C1 segment of cervical spinal cord (tissue), 14 donors: ENCODE measurements around the gene AAR2.

Source experiments
- DNase-seq, 14 donors: peaks; one replicate each; lab custom pipeline; 2025; lab: John Stamatoyannopoulos, UW

AAR2 gene

DNA sequence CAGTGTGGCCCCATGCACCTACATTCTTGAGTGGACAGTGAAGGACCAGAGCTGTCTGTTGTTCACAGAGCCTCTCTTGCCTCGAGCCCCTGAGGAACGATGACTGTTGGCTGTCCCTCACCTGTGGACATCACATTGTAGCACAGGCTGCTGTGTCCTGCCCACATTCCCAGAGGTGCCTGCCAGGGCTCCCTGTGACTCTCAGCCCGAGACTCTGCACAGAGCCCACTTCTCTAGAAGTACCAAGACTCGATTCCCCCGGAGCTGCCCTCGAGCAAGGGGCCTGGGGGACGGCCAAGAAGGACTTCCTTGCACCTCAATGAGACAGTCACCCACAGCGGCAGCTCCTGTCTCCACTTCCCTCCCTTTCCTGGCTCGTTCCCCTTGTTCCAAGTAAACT is 41.3 kb downstream of the AAR2 start:
- no peak for DNase-seq

DNA sequence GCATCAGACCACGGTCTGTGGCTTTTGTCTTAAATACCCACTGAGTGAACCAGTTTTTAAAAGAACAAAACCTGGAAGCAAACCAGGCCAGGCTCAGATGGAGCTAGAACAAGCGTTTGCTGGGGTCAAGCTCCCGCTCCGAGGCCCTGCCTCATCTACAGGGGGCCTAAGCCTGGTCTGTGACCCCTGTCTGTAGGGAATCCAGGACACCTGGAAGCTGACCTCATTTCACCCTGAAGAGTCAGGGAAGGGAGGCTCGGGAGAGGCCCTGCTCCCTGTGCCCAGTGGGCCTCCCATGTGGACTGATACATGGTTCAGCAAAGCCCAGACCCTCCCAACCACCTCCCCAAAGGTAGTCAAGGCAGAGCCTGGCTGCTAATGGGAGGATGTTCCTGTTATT is 43.1 kb downstream of the AAR2 start:
- no peak for DNase-seq

DNA sequence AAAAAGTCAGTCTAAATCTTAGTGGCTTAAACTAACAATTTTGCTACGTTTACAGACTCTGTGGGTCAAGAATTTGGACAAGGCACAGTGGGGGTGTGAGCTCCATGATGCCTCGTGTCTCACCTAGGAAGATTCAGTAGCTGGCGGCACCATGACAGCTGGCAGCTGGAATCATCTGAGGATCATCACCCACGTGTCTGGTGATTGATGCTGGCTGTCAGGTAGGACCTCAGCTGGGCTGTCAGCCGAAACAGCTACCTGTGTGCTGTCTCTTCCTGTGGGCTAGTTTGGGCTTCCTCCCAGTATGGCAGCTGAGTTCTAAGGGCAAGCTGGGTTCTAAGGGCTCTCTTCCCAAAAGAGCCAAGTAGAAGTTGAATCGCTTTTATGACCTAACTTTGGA is 43.5 kb downstream of the AAR2 start:
- DNase-seq: no peak

DNA sequence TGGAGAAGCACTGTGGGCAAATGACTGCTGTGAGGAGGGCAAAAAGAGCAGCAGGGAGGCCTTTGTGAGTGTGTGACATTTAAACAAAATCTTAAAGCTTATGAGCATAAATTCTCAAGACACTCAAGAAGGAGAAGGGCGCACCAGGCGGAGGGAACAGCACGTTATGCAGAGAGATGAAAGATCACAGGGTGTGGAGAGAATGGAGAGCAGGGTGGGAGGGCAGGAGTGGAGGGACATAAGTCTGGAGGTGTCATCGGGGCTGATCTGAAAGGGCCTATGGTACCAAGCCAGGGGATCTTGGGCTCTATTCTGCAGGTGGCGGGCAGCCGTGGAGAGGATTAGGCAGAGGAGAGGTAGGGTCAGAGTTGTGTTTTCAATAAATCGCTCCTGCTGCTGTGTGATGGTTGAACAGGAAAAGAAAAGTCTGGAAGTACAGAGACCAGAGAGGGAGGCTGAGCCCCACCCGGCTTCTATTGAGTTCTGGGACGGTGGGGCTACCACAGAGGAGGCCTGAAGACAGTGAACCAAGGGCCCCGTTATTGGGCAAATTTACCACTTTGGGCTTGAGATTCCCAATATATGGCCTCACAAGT is 45.6 kb downstream of the AAR2 start:
- DNase-seq: no peak

DNA sequence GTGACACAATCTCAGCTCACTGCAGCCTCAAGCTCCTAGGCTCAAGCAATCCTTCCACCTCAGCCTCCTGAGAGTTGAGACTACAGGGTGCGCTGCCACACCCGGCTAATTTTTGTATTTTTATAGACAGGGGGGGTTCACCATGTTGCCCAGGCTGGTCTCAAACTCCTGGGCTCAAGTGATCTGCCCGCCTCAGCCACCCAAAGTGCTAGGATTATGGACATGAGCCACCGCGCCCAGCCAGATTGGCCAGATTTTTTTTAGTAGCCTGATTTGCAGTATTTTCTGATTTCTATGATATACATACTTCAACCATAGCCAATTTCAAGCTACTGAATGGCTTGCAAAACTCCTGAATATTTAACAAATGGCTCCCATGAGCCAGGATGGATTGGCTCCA is 48.5 kb downstream of the AAR2 start:
- no peak for DNase-seq

DNA sequence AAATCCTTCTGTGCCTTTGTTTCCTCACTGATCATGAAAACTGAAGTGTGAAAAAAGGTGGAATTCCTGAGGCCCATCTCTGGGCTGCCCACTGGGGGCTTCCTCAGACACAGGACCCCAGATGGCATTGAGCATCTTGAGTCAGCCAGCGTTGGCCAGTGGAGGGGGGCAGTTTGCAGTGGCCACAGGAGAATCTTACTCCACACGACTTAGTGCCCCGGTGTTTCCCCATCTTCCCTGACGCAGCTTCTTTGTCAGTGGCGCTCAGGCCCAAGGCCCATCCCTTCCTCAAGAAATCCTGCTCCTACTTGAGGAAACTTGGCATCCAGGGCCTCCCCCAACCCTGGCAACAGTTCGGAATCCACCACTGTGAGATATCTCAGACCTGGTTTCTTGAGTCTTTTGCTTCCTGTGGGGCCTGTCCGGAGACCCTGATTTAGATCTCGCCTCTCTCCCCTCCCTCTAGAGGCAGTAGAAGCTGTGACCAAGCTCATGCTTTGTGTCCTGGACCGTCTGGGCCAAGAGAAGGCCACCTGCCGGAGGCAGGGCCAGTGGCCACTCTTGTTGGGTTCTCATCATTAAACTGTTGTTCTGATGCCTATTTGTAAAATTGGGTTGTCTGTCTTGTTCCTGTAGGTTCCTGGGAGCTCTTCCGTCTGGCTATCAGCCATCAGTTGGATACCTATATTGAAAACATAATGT is 49.6 kb downstream of the AAR2 start:
- no peak for DNase-seq

DNA sequence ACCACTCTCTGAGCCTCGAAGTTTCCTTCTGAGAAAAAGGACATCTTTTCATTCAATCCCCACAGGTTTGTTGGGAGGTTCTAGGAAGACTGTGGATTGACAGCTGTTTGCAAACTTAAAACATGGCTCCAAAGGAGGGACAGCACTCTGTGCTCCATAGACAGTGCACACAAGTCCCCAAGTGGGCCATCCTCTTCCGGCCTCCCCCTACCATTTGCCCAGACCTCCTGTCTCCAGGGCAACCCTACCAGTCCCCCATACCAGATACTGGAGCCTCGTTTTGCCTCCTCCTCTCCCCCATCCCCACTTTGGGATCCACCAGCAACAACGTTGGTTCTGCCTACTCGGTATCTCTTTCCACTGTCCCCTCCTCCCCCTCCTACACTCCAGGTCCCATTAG is 61.4 kb downstream of the AAR2 start:
- no peak for DNase-seq

DNA sequence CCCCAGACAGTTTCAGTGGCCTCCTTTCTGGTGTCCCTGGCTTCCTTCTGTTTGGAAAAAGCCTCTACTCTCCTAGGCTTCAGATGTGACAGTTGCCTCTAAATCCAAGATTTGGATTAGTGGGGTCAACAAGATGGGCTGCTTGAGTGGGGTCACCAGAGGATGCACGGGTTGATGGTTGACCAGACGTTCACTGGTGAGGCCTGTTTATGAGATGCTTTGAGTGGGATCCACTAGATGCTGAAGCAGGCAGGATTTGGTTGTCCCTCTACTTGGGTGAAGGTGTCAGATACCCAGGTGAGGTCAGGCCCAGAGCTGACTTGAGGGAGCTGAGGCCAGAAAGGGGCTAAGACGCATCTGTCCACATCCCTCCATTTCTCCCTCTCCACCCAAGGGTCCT is 61.8 kb downstream of the AAR2 start:
- no peak for DNase-seq

DNA sequence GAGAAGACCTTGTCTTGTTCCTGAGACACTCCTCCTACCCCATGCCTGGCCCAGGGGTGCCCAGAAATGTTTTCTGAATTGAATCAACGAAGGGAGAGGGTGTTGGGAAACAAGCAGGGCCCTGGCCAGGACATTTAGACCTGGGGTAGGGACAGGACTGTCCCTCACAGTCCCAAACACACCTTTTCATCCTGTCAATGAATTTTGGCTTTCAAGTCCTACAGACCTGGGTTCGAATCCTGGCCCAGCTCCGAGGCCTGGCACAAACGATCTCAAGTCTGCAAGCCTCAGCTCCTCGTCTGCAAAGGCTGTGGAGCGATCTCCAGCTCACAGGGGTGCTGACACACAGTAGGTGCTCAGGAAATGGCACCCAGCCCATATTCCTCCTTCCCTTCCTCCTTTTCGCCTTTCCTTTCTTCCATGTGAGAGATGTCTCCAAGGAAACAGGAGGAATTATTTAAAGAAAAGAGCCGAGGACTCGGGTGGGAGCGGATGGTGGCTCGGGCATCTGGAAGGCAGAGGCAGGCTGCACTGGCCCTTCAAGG is 62.6 kb downstream of the AAR2 start:
- DNase-seq: no peak

DNA sequence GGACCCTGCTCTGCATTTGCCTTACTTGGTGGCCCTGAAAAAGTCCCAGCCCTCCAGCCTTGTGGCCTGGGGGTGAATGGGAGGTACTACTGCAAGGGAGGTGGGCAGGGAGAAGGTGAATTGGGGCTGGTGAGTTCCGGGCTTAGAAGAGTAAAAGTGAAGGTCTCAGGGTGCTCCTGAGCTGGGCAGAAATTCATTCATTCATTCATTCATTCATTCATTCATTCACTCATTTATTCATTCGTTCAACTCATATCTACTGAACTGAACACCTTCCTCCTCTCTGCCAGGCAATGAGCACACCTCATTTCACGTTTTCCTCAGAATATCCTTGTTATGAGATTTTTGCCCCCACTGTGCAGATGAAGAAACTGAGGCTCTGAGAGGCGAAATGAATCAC is 63.2 kb downstream of the AAR2 start:
- DNase-seq: no peak

DNA sequence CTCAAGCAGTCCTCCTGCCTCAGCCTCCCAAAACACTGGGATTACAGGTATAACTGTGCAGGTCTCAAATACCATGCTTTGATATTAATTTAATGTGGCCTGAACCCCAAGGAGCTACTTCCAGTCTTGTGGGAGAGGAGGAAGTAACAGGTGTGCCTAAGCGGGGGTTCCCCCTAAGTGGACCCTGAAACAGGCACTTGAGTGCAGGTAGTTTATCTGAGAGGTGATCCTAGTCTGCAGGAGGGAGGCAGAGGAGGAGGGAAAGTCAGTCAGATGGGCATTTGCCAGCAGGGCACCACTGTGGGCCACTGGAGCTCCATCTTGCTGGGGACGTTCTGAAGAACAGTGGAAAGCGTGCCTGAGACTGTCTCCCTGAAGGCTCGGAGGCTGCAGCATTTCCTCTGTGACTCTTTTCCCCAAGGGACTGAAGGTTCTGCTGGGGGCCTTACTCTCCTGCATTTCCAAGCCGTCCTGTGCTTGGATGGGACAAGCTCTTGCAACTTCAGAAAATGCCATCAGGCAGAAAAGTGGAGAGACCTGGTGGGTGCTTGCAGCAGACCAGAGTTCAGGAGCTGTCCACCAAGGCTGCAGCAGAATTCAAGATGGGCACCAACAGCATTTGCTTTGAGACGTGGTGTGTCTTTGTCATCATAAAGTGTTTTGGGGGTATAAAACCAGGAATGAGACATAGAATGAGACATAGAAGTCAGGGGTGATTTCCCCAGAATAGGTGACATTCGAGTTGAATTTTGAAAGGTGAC is 65.3 kb downstream of the AAR2 start:
- no peak for DNase-seq

DNA sequence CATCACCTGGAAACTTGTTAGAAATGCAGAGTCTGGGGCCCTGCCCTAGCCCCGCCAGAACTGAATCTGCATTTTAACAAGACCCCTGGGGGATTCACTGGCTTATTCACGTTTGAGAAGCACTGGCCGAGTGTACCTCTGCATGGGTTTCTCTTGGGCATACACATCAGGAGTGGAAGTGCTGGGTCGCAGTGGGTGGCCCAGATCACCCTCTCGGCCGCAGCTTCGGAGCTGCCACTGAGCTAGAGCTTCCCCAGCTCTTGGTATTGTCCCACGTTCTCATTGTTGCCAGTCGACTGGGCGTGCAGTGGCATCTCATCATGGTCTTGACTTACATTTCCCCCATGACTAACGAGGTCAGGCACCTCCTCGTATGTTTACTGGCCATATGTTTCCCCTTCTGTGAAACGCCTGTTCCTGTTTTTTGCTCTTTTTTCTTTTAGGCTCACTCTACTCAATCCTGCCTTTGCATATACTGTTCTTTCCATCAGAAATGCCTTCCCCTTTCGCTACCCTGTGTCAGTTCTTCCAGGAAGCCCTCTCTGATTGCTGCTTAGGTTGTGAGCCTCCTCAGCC is 66.8 kb downstream of the AAR2 start:
- no peak for DNase-seq

DNA sequence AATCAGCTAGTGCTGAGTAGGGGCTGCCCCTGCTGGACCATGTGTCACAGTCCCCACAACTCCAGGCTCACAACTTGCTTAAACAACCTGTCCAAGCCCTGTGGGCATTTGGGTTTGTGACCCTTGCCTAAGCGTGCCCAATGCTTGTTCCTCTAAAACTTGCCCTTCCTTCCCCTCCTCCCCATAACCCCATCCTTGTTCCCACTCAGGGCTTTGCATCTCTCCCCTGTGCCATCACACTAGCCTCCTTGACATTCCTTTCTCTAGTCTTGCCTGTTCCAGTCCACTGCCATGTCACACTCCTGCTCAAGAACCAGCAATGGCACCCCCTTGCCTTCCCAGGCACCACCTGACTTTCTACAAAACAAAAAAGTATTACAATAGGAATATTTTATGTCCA is 67.6 kb downstream of the AAR2 start:
- DNase-seq: no peak

DNA sequence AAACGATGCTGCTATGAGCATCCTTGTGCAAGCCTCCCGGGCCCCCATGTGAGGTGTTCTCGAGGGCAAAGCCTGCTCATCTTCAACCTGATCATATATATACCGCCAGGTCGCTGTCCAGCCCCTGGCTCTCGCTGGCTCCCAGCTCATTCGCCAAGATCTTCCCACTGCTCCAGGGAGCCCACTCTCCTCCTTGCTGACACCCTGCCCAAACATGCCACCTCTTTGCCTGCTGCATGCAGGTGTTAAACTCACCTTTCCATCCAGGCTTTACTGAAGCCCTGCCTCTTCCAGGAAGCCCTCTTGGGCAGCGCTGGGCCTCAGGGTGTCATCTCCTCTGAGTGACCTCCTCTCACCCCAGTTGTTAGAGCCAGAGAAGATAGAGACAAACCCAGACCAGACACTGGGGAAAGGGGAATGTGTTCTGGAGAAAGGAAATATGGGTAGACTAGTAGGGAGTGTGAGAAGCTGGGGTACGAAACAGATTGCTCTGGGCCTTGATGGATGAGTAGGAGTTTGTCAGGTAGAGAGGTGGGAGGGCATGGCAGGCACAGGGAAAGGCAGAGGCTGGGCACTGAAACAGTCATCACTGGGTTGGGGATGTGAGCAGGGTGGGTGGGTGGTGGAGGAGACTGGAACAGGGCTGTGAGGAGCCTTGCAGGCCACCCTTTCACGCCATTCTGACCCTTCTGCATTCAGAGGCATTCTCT is 68.7 kb downstream of the AAR2 start:
- DNase-seq: no peak

DNA sequence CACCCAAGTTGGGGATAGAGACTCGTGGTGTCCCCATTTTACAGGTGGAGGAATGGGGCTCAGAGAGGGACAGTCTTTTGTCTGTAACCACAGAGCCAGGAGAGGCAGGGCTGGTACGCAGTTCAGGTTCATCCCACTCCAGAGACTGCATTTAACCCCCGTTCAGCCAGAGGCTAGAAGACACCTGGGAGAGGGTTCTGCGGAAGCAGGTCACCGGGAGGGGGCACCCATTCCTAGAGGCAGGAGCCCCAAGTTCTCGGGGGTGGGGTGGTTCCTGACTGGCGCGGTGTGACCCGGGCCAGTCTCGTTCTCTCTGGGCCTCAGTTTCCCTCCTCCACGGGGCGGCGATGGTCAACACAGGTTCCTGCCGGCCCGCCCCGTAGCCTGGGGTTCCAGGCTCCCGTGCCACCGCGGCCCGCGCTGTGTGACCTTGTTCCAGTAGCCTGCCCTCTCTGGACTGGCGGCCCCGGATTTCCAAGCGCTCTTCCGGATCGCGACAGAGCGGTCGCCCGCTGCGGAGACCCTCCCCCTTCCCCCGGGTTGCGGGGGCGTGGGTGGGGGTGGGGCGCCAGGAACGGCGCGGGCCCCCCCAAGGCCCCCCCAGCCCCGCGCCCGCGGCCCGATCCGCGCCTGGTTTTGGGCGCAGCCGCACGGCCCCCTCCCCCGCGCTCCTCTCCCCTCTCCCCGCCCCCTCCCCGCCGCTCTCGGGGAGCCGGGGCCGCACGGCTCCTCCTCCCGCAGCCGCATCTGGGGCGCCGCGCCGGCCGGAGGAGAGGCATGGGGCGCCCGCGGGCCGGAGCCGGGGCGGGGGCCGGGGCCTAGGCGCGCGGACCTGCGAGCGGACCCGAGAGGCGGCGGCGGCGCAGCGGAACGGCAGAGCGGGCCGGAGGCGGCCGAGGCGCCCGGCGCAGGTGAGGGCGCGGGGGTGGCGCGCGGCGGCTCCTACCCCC is 69.6 kb downstream of the AAR2 start, which contains the start of gene DLGAP4:
DLGAP4 (plus strand) TSS at position 738 of the 950 bp plus-strand sequence. CDS start 125,379 bp downstream, outside the sequence.
- no peak for DNase-seq
